ENCODE measurements around the gene ATP6V0A1.
A peak's percentile ranks its signal among the peaks of the same experiment; 100 is the strongest.

ATP6V0A1 gene

GRCh38 chr17:42563950-42564349, 105.3 kb downstream of the ATP6V0A1 start:
- DNase-seq = no peak

GRCh38 chr17:42564815-42565522, 106.3 kb downstream of the ATP6V0A1 start:
- no peak for DNase-seq

DNA sequence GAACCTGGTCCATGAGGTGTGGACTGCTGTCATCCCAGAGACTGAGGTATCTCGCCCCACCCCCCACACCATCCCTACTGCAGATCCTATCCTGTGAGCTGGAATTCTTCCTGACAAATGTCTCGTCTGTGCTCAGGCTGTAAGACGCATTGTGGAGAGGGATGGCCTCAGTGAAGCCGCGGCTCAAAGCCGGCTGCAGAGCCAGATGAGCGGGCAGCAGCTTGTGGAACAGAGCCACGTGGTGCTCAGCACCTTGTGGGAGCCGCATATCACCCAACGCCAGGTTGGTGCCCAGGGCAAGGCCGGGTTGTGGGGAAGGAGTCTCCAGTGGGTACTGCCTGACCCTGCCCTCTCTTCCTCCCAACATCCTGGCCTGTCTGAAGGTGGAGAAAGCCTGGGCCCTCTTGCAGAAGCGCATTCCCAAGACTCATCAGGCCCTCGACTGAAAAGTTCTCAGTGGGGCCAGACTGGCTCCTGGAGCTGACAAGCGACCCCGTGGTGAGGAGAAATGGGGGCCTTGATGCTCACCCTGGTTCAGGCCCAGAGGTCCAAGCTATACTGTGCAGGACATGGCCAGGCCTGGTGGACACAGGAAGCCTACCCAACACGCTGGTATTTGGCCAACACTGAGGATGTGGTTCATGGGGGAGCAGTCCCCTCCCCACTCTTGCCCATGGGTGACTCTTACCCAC, 107.0 kb downstream of the ATP6V0A1 start:
- no peak for DNase-seq

GRCh38 chr17:42566215-42566882, 107.7 kb downstream of the ATP6V0A1 start:
- no peak for DNase-seq

DNA sequence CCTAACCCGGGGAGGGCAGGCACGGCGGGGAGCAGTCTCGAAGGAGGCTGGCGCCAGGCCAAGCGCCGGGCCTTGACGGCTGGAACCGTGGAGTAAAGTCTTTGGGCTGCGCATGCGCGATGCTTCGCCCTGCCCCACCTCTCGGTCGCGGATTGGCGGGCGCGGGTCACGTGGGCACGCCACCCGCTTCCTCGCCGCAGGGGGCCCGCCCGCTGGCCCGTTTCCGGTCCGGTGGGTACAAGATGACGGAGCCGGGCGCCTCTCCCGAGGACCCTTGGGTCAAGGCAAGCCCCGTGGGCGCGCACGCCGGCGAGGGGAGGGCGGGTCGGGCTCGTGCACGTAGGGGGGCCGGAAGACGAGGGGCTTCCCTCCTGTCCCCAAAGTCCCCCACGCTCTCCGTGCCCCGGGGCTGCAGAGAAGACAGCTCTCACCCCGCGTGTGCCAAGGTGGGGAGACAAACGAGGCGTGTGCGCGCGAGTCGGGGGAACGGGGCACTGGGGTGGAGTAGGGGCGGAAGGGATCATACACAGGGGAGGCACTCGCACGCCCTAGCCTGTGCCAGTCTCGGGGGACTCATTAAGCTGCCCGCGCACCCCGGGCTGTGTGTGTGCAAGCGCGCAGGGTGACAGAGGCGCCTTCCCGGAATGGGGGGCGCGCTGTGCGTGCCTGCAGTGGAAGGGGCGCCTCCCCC, 108.3 kb downstream of the ATP6V0A1 start, which contains the start of gene MLX:
TSS of gene MLX (plus strand) at position 218 of the 691 bp plus-strand sequence. CDS start at position 243, 25 bp downstream.
- peak; percentile 93 to 96 (median 96) for DNase-seq

DNA sequence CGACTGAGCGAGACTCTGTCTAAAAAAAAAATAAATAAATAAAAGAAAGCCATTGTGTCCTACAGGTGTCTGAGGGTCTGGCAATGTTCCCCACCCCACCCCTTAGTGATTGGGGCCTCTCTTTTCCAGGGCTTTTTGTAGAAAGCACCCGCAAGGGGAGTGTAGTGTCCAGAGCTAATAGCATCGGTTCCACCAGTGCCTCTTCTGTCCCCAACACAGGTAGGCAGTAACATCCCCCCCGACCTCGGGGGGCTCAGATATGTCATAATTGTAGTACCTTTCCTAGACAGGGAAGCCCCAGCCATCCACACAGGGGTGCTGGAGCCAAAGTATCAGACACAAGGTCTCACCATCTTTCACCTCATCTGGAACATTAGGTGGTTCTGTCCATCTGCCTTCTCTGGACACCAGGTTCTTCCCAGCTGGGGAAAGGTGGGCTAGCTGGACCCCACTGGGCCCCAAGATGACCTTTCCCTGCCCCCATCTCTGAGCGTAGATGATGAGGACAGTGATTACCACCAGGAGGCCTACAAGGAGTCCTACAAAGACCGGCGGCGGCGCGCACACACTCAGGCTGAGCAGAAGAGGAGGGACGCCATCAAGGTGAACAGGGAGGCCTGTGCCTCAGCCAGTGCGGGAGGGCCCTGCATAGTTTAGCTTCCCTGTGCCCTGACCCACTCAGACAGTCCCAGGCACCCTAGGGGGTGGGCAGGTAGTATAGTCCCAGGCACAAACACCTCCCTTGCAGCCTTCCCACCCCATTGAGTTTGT, 109.8 kb downstream of the ATP6V0A1 start:
- no peak for DNase-seq

- no peak for DNase-seq
These were observed 113.0 kb downstream of the ATP6V0A1 start for GRCh38 chr17:42571435-42572225.

Measured in NCI-H1417 (cell line).